ENCODE data around the gene SPOPL. TPM values are rescaled to one million over a fixed set of nuclear protein-coding genes. Genes with fewer than 3 reads are reported as not detected.

Gene SPOPL
- total RNA-seq, 1 experiment from 2014 or later: 20.3 TPM

DNA sequence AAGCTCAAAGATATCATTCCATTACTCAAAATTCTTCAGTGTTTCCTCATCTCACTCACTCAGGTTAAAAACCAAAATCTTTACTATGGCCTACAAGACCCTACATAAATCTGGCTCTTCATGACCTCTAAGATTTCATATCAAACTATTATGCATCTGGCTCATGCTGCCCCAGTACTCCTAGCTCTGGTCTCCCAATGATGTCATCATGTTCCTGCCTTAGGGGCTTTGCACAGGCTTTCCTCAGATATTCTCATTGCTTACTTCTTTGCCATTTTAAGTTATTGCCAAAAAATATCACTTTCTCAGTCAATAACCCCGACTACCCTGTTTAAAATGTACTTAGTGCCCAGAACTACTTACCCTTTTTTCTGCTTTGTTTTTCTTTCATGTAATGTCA, 33.0 kb upstream of the SPOPL start:
- Histone ChIP-seq H3K9me3 (ENCODE audit: low read depth, low read length, poor library complexity, severe bottlenecking) (peaks cover 5% of the 10 kb centered on the region), H3K27me3 (replicated peaks; ENCODE audit: insufficient read depth, low read depth, low read length, poor library complexity) (no peaks in the 10 kb centered on the region), H3K4me1 (ENCODE audit: insufficient read depth, low read length, poor library complexity, severe bottlenecking) (no peaks in the 10 kb centered on the region), H3K36me3 (ENCODE audit: insufficient read depth, low read length, poor library complexity, severe bottlenecking) (no peaks in the 10 kb centered on the region), H3K4me3 (ENCODE audit: low read depth, low read length, poor library complexity, severe bottlenecking) (no peak overlapping the region), H3K27ac (ENCODE audit: low read depth, low read length, poor library complexity, severe bottlenecking) (no peak overlapping the region)
- ChIA-PET CTCF (no interaction called here), POLR2A (ENCODE audit: low non-redundant PET) (no interaction called here)
- no peak for DNase-seq (ENCODE audit: low spot score)
- no TSS peak for BruUV-seq (replicated peaks)
- no peak for TF ChIP-seq EZH2 (IDR thresholded peaks at IDR 0.05; ENCODE audit: borderline replicate concordance, low read depth, low read length, poor library complexity, severe bottlenecking)
- no peak for TF ChIP-seq CTCF (conservative IDR thresholded peaks at IDR 0.05; ENCODE audit: low read depth, low read length)
- intact Hi-C loops (cut with micrococcal nuclease; ENCODE audit: unreplicated experiment): no loop called here

- no peaks in the 10 kb centered on the region for H3K36me3 ChIP-seq (ENCODE audit: insufficient read depth, low read length, poor library complexity, severe bottlenecking)
- CTCF ChIA-PET: no interaction called here
- intact Hi-C loops (cut with micrococcal nuclease; ENCODE audit: unreplicated experiment): no loop called here
- H3K27me3 ChIP-seq (replicated peaks; ENCODE audit: insufficient read depth, low read depth, low read length, poor library complexity): no peaks in the 10 kb centered on the region
- no peak for DNase-seq (ENCODE audit: low spot score)
- no peaks in the 10 kb centered on the region for H3K4me1 ChIP-seq (ENCODE audit: insufficient read depth, low read length, poor library complexity, severe bottlenecking)
- POLR2A ChIA-PET (ENCODE audit: low non-redundant PET): no interaction called here
- no TSS peak for BruUV-seq (replicated peaks)
- H3K27ac ChIP-seq (ENCODE audit: low read depth, low read length, poor library complexity, severe bottlenecking): no peak overlapping the region
- TF ChIP-seq CTCF (conservative IDR thresholded peaks at IDR 0.05; ENCODE audit: low read depth, low read length) (no peak), EZH2 (IDR thresholded peaks at IDR 0.05; ENCODE audit: borderline replicate concordance, low read depth, low read length, poor library complexity, severe bottlenecking) (no peak)
- H3K9me3 ChIP-seq (ENCODE audit: low read depth, low read length, poor library complexity, severe bottlenecking): no peaks in the 10 kb centered on the region
- no peak overlapping the region for H3K4me3 ChIP-seq (ENCODE audit: low read depth, low read length, poor library complexity, severe bottlenecking)
Measured at GRCh38 chr2:138469411-138469810, 32.2 kb upstream of the SPOPL start.

DNA sequence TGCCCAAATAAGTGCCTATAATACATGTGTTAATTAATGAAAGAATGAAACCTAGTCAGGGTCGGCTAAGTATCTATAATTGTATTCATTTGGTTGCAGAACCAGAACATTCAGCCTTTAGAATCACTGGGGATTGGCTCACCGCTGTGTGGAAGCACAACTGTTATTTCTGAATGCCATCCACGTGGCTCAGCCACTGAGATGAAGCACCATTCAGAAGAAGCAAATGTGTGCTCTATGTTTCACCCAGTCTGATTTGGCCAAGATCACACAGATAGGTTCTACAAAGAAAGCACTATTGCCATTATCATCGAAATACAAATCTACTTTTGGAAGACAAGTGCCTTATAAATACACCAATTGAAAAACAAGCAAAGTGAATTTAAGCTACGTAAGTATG, 30.6 kb upstream of the SPOPL start:
- Histone ChIP-seq H3K4me1 (ENCODE audit: insufficient read depth, low read length, poor library complexity, severe bottlenecking) (no peaks in the 10 kb centered on the region), H3K36me3 (ENCODE audit: insufficient read depth, low read length, poor library complexity, severe bottlenecking) (no peaks in the 10 kb centered on the region), H3K27ac (ENCODE audit: low read depth, low read length, poor library complexity, severe bottlenecking) (no peak overlapping the region), H3K9me3 (ENCODE audit: low read depth, low read length, poor library complexity, severe bottlenecking) (no peaks in the 10 kb centered on the region), H3K4me3 (ENCODE audit: low read depth, low read length, poor library complexity, severe bottlenecking) (no peak overlapping the region), H3K27me3 (replicated peaks; ENCODE audit: insufficient read depth, low read depth, low read length, poor library complexity) (no peaks in the 10 kb centered on the region)
- ChIA-PET POLR2A (ENCODE audit: low non-redundant PET) (no interaction called here), CTCF (no interaction called here)
- TF ChIP-seq EZH2 (IDR thresholded peaks at IDR 0.05; ENCODE audit: borderline replicate concordance, low read depth, low read length, poor library complexity, severe bottlenecking) (no peak), CTCF (conservative IDR thresholded peaks at IDR 0.05; ENCODE audit: low read depth, low read length) (no peak)
- DNase-seq (ENCODE audit: low spot score): no peak
- intact Hi-C loops (cut with micrococcal nuclease; ENCODE audit: unreplicated experiment): no loop called here
- no TSS peak for BruUV-seq (replicated peaks)
